Measurements from ENCODE around the gene LHX1.

DNA sequence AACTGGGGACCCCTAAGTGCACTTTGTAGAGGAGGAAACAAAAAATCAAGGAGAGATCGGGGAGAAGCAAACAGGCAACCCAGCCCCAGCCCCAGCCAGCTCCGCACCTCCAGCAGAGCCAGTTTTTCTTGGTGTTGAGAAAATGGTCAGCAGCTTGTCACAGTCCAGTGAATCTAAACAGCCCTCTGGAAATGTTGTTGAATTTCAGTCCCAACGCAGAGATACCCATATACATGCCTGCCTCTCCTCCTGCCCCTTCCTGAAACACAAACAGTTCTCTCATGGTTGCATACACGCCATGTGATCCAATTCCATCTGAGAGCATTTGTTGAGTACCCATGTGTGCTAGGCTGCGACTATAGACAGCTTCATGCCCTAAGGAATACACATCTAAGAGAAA lies 42.4 kb upstream of the LHX1 start:
- TF ChIP-seq, protein P1, sequence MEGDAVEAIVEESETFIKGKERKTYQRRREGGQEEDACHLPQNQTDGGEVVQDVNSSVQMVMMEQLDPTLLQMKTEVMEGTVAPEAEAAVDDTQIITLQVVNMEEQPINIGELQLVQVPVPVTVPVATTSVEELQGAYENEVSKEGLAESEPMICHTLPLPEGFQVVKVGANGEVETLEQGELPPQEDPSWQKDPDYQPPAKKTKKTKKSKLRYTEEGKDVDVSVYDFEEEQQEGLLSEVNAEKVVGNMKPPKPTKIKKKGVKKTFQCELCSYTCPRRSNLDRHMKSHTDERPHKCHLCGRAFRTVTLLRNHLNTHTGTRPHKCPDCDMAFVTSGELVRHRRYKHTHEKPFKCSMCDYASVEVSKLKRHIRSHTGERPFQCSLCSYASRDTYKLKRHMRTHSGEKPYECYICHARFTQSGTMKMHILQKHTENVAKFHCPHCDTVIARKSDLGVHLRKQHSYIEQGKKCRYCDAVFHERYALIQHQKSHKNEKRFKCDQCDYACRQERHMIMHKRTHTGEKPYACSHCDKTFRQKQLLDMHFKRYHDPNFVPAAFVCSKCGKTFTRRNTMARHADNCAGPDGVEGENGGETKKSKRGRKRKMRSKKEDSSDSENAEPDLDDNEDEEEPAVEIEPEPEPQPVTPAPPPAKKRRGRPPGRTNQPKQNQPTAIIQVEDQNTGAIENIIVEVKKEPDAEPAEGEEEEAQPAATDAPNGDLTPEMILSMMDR (IDR thresholded peaks at IDR 0.05; ENCODE audit: low read depth, low read length, missing input control) = no peak
- TF ChIP-seq RAD21 (IDR thresholded peaks at IDR 0.05) (no peak), TAF1 (conservative IDR thresholded peaks at IDR 0.05) (no peak), GABPA (IDR thresholded peaks at IDR 0.05 in 1 of 2, conservative IDR thresholded peaks at IDR 0.05 in 1 of 2) (no peak), SP1 (IDR thresholded peaks at IDR 0.05) (no peak), YY1 (IDR thresholded peaks at IDR 0.05) (no peak), JUND (IDR thresholded peaks at IDR 0.05) (no peak)
- TF ChIP-seq, protein P2, sequence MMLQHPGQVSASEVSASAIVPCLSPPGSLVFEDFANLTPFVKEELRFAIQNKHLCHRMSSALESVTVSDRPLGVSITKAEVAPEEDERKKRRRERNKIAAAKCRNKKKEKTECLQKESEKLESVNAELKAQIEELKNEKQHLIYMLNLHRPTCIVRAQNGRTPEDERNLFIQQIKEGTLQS (IDR thresholded peaks at IDR 0.05) = no peak
- TF ChIP-seq, protein P3, sequence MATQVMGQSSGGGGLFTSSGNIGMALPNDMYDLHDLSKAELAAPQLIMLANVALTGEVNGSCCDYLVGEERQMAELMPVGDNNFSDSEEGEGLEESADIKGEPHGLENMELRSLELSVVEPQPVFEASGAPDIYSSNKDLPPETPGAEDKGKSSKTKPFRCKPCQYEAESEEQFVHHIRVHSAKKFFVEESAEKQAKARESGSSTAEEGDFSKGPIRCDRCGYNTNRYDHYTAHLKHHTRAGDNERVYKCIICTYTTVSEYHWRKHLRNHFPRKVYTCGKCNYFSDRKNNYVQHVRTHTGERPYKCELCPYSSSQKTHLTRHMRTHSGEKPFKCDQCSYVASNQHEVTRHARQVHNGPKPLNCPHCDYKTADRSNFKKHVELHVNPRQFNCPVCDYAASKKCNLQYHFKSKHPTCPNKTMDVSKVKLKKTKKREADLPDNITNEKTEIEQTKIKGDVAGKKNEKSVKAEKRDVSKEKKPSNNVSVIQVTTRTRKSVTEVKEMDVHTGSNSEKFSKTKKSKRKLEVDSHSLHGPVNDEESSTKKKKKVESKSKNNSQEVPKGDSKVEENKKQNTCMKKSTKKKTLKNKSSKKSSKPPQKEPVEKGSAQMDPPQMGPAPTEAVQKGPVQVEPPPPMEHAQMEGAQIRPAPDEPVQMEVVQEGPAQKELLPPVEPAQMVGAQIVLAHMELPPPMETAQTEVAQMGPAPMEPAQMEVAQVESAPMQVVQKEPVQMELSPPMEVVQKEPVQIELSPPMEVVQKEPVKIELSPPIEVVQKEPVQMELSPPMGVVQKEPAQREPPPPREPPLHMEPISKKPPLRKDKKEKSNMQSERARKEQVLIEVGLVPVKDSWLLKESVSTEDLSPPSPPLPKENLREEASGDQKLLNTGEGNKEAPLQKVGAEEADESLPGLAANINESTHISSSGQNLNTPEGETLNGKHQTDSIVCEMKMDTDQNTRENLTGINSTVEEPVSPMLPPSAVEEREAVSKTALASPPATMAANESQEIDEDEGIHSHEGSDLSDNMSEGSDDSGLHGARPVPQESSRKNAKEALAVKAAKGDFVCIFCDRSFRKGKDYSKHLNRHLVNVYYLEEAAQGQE (IDR thresholded peaks at IDR 0.05) = no peak
